Midbrain (tissue), 1 donor: ENCODE results near the gene ALKBH3.

Experiments
- DNase-seq: peaks from one replicate; lab custom pipeline; 2025; lab: John Stamatoyannopoulos, UW

The ALKBH3 gene

GRCh38 chr11:43962383-43963278 lies 82.0 kb downstream of the ALKBH3 start:
- DNase-seq: no peak

- no peak for DNase-seq
Measured at GRCh38 chr11:43963279-43963620, 82.6 kb downstream of the ALKBH3 start.

GRCh38 chr11:43967661-43968060 lies 87.0 kb downstream of the ALKBH3 start:
- no peak for DNase-seq

- DNase-seq: no peak
Measured at GRCh38 chr11:43968719-43969118, 88.1 kb downstream of the ALKBH3 start.

GRCh38 chr11:43969543-43969942 lies 88.9 kb downstream of the ALKBH3 start:
- peak; percentile 22 for DNase-seq
